Measurements from ENCODE around the gene CDH10. TPM values are rescaled to one million over a fixed set of nuclear protein-coding genes. Genes with fewer than 3 reads are reported as not detected.

Gene CDH10
- total and polyA plus RNA-seq, 2 experiments from 2014 or later: not detected

GRCh38 chr5:24589566-24589965 lies 55.2 kb downstream of the CDH10 start (continued):
- TF ChIP-seq, protein P1, sequence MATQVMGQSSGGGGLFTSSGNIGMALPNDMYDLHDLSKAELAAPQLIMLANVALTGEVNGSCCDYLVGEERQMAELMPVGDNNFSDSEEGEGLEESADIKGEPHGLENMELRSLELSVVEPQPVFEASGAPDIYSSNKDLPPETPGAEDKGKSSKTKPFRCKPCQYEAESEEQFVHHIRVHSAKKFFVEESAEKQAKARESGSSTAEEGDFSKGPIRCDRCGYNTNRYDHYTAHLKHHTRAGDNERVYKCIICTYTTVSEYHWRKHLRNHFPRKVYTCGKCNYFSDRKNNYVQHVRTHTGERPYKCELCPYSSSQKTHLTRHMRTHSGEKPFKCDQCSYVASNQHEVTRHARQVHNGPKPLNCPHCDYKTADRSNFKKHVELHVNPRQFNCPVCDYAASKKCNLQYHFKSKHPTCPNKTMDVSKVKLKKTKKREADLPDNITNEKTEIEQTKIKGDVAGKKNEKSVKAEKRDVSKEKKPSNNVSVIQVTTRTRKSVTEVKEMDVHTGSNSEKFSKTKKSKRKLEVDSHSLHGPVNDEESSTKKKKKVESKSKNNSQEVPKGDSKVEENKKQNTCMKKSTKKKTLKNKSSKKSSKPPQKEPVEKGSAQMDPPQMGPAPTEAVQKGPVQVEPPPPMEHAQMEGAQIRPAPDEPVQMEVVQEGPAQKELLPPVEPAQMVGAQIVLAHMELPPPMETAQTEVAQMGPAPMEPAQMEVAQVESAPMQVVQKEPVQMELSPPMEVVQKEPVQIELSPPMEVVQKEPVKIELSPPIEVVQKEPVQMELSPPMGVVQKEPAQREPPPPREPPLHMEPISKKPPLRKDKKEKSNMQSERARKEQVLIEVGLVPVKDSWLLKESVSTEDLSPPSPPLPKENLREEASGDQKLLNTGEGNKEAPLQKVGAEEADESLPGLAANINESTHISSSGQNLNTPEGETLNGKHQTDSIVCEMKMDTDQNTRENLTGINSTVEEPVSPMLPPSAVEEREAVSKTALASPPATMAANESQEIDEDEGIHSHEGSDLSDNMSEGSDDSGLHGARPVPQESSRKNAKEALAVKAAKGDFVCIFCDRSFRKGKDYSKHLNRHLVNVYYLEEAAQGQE (IDR thresholded peaks at IDR 0.05; ENCODE audit: unreplicated experiment): no peak
- TF ChIP-seq JUNB (IDR thresholded peaks at IDR 0.05; ENCODE audit: unreplicated experiment) (no peak), EZH2phosphoT487 (IDR thresholded peaks at IDR 0.05; ENCODE audit: unreplicated experiment) (no peak), POLR2AphosphoS5 (IDR thresholded peaks at IDR 0.05; ENCODE audit: low read depth) (no peak), EZH2 (IDR thresholded peaks at IDR 0.05; ENCODE audit: low read depth, unreplicated experiment) (no peak), NANOG (IDR thresholded peaks at IDR 0.05; ENCODE audit: borderline replicate concordance) (no peak)
- TF ChIP-seq, protein P2, sequence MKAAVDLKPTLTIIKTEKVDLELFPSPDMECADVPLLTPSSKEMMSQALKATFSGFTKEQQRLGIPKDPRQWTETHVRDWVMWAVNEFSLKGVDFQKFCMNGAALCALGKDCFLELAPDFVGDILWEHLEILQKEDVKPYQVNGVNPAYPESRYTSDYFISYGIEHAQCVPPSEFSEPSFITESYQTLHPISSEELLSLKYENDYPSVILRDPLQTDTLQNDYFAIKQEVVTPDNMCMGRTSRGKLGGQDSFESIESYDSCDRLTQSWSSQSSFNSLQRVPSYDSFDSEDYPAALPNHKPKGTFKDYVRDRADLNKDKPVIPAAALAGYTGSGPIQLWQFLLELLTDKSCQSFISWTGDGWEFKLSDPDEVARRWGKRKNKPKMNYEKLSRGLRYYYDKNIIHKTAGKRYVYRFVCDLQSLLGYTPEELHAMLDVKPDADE (IDR thresholded peaks at IDR 0.05): no peak

DNA sequence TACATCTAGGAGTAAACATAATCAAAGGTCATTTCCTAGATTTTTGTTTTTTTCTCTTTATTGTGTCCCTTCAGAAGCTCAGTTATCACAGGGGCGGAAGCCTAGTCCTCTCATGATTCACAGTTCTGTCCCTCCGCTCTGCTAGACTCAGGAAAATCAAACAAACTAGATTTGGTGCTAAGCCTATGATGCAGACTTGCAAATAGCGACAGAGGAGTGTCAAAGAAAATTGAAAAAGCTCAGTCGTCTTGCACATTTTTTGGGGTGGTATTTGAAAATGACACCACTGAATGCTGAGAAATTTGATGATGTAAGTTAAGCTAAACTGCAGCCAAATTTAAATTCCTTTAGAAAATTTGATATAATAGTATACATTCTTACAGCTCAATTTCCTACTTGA lies 59.0 kb downstream of the CDH10 start:
- H3K27ac Mint-ChIP-seq: no peak overlapping the region
- H3K9me3 Mint-ChIP-seq: no peaks in the 10 kb centered on the region
- Histone ChIP-seq H3K27ac (ENCODE audit: low read depth) (no peak overlapping the region), H2AFZ (no peak overlapping the region), H3K36me3 (ENCODE audit: insufficient read depth) (no peaks in the 10 kb centered on the region), H3K4me1 (ENCODE audit: insufficient read depth) (no peaks in the 10 kb centered on the region), H3K4me3 (no peak overlapping the region), H3K9me2 (ENCODE audit: insufficient read depth) (0 out of 2 replicates have a peak, but pooled peaks cover 2% of the 10 kb centered on the region), H4K20me1 (replicated peaks; ENCODE audit: insufficient read depth) (no peaks in the 10 kb centered on the region), H3K79me2 (replicated peaks; ENCODE audit: insufficient read depth) (no peaks in the 10 kb centered on the region), H3K27me3 (ENCODE audit: insufficient read depth) (no peaks in the 10 kb centered on the region), H3K4me2 (no peak overlapping the region), H3F3A (replicated peaks; ENCODE audit: low read depth) (no peaks in the 10 kb centered on the region)
- ATAC-seq (no peak), DNase-seq (ENCODE audit: low spot score) (no peak)
- no peak overlapping the region for H3K4me3 Mint-ChIP-seq
- no peaks in the 10 kb centered on the region for H3K36me3 Mint-ChIP-seq (ENCODE audit: low read depth)
- no peaks in the 10 kb centered on the region for H3K27me3 Mint-ChIP-seq (ENCODE audit: insufficient read depth, low read depth, poor library complexity)
- no peaks in the 10 kb centered on the region for H3K4me1 Mint-ChIP-seq
- no peak for TF ChIP-seq ZNF331 (CRISPR knock-in tag; IDR thresholded peaks at IDR 0.05; ENCODE audit: low read depth)
- no peak for TF ChIP-seq ZNF462 (CRISPR knock-in tag; IDR thresholded peaks at IDR 0.05)
- no peak for TF ChIP-seq POLR2AphosphoS5 (IDR thresholded peaks at IDR 0.05; ENCODE audit: low read depth)
- TF ChIP-seq EZH2 (IDR thresholded peaks at IDR 0.05; ENCODE audit: low read depth, unreplicated experiment): no peak
- TF ChIP-seq, protein P1 (IDR thresholded peaks at IDR 0.05; ENCODE audit: unreplicated experiment): no peak
- TF ChIP-seq STAT1 (IDR thresholded peaks at IDR 0.05; ENCODE audit: unreplicated experiment): no peak
- TF ChIP-seq EZH2phosphoT487 (IDR thresholded peaks at IDR 0.05; ENCODE audit: unreplicated experiment): no peak
